Endothelial cell of umbilical vein (primary cell): ENCODE results near the gene C19orf33. TPM values are rescaled to one million over a fixed set of nuclear protein-coding genes. Genes with fewer than 3 reads are reported as not detected.

Experiments
- BruUV-seq: library from RNA; stranded (reverse); fragments of 400-500 nt; replicated peaks from 2 replicates; lab custom pipeline; 2021; lab: Mats Ljungman, UMichigan
- CTCF ChIA-PET: fragments of 300-600, 350-600 bp; sonication (Branson Sonifier 250); formaldehyde crosslinking; loops from one replicate; lab custom pipeline; 2021; ENCODE audit warnings: antibody characterized with exemption, inconsistent platforms; lab: Charles Lee
- POLR2A ChIA-PET: fragments of 300-600, 350-600 bp; sonication (Branson Sonifier 250); formaldehyde crosslinking; loops from one replicate; lab custom pipeline; 2021; ENCODE audit warnings: antibody characterized with exemption, inconsistent platforms; lab: Charles Lee
- DNase-seq: peaks from one replicate; pipeline ENCODE4 v3.0.0-alpha.2; 2011; ENCODE audit warnings: low read depth, low spot score
- FAIRE-seq: peaks from 2 replicates; lab custom pipeline; 2011; peaks lifted over from hg19 to GRCh38; lab: Jason Lieb, UNC
- H2AFZ ChIP-seq: 2 replicates; pipeline ENCODE4 v1.6.0; 2012; ENCODE audit warnings: low read depth, low read length, control low read depth, inconsistent platforms
- H3K27ac ChIP-seq: 2 replicates; pipeline ENCODE4 v1.5.1; 2011; ENCODE audit warnings: low read depth, mild to moderate bottlenecking, control low read depth, low read length, moderate library complexity; ENCODE audit not compliant: insufficient read depth
- H3K27me3 ChIP-seq, 2 experiments: 2 replicates each; pipeline versions ENCODE4 v1.6.0 to v1.6.1; 2011; ENCODE audit warnings: low read length in 2 of 2, mixed read lengths in 1 of 2; ENCODE audit not compliant: control insufficient read depth in 2 of 2, insufficient read depth in 2 of 2
- H3K36me3 ChIP-seq, 2 experiments: 2 replicates in 1 of 2; 3 replicates in 1 of 2; pipeline ENCODE4 v1.5.1; 2011; ENCODE audit warnings: low read length in 2 of 2, mild to moderate bottlenecking in 1 of 2, moderate library complexity in 1 of 2; ENCODE audit not compliant: control insufficient read depth in 2 of 2, insufficient read depth in 2 of 2; ENCODE audit errors: extremely low read depth in 1 of 2
- H3K4me1 ChIP-seq: 3 replicates; pipeline ENCODE4 v1.5.1; 2011; ENCODE audit warnings: mild to moderate bottlenecking, low read length; ENCODE audit not compliant: control insufficient read depth, insufficient read depth; ENCODE audit errors: extremely low read depth
- H3K4me2 ChIP-seq: 2 replicates; pipeline ENCODE4 v1.6.1; 2011; ENCODE audit warnings: low read length, control low read depth, mixed read lengths; ENCODE audit not compliant: insufficient read depth
- H3K4me3 ChIP-seq, 3 experiments: fragments of 200-600 bp in 1 of 3; sonication (generic), shearing (Covaris generic) in 1 of 3; replicated peaks in 1 of 3; 2 replicates each; pipeline ENCODE4 v1.5.1; 2011 to 2016; ENCODE audit warnings: control low read depth in 3 of 3, low read length in 3 of 3, mild to moderate bottlenecking in 2 of 3, inconsistent platforms in 1 of 3, low read depth in 1 of 3, moderate library complexity in 1 of 3; ENCODE audit not compliant: insufficient read depth in 1 of 3
- H3K79me2 ChIP-seq: 2 replicates; pipeline ENCODE4 v1.6.0; 2012; ENCODE audit warnings: low read length, inconsistent platforms; ENCODE audit not compliant: control insufficient read depth, insufficient read depth
- H3K9ac ChIP-seq: replicated peaks from 2 replicates; pipeline ENCODE3; 2011; ENCODE audit warnings: low read length, control low read depth; ENCODE audit not compliant: insufficient read depth; ENCODE audit errors: extremely low read depth
- H3K9me1 ChIP-seq: replicated peaks from 3 replicates; pipeline ENCODE4 v1.6.0; 2011; ENCODE audit warnings: mild to moderate bottlenecking, low read length; ENCODE audit not compliant: control insufficient read depth, insufficient read depth; ENCODE audit errors: extremely low read depth
- H3K9me3 ChIP-seq: replicated peaks from 2 replicates; pipeline ENCODE4 v1.5.1; 2012; ENCODE audit warnings: low read length, inconsistent platforms; ENCODE audit not compliant: control insufficient read depth, insufficient read depth
- H4K20me1 ChIP-seq: replicated peaks from 2 replicates; pipeline ENCODE3; 2011; ENCODE audit warnings: mild to moderate bottlenecking, low read length; ENCODE audit not compliant: control insufficient read depth, insufficient read depth; ENCODE audit errors: extremely low read depth
- EZH2 ChIP-seq: IDR thresholded peaks from 2 replicates; pipeline ENCODE4 v1.6.1; 2012; ENCODE audit warnings: borderline replicate concordance, low read depth, mild to moderate bottlenecking, moderate library complexity, low read length, inconsistent platforms; ENCODE audit not compliant: severe bottlenecking
- FOS ChIP-seq: IDR thresholded peaks from 2 replicates; pipeline ENCODE4 v1.6.1; 2011; ENCODE audit warnings: mild to moderate bottlenecking, low read length, moderate library complexity, borderline replicate concordance; ENCODE audit not compliant: insufficient read depth
- GATA2 ChIP-seq: IDR thresholded peaks from 2 replicates; pipeline ENCODE4 v1.7.0; 2011; ENCODE audit warnings: low read depth, mild to moderate bottlenecking, moderate library complexity, mixed read lengths, low read length; ENCODE audit not compliant: insufficient read length, insufficient read depth
- JUN ChIP-seq: IDR thresholded peaks from 2 replicates; pipeline ENCODE4 v1.6.1; 2011; ENCODE audit warnings: borderline replicate concordance, low read depth; ENCODE audit not compliant: insufficient read length, insufficient read depth
- MYC ChIP-seq: IDR thresholded peaks from one replicate; pipeline ENCODE4 v1.6.1; 2011; ENCODE audit warnings: mild to moderate bottlenecking, low read depth, low read length
- POLR2A ChIP-seq: IDR thresholded peaks from 2 replicates; pipeline ENCODE4 v1.6.1; 2012; ENCODE audit warnings: low read depth, mild to moderate bottlenecking, control low read depth, low read length
- POLR2AphosphoS5 ChIP-seq: IDR thresholded peaks from 2 replicates; pipeline ENCODE4 v1.6.1; 2012; ENCODE audit warnings: low read depth, mild to moderate bottlenecking, control low read depth, low read length, moderate library complexity; ENCODE audit not compliant: insufficient read depth
- dilution Hi-C: fragments of 300-500 bp; cut with MboI; formaldehyde crosslinking; loops from one replicate; pipeline ENCODE4 v1.15.0; 2019; ENCODE audit warnings: low sequenced_read_pairs; ENCODE audit not compliant: extremely low pct_ligation_motif_present
- intact Hi-C: fragments of 100-400 bp; cut with micrococcal nuclease; formaldehyde crosslinking; loops from one replicate; pipeline ENCODE4 v1.10.0; 2022
- polyA plus RNA-seq, 4 experiments: library from polyadenylated mRNA; depleted of rRNA in 3 of 4; stranded (reverse) in 3 of 4; unstranded in 1 of 4; fragments of >200 nt; gene quantifications; 2 replicates each; pipeline versions ENCODE4 v1.2.1 to v1.2.3, GENCODE V29; 2011 to 2012; ENCODE audit warnings: missing spikeins in 1 of 4
- total RNA-seq: library from RNA; stranded (reverse); gene quantifications from 2 replicates; pipeline ENCODE4 v1.2.3, GENCODE V29; 2021
- TF ChIP-seq, protein P1 (sequence below): IDR thresholded peaks from 2 replicates; pipeline ENCODE4 v1.6.1; 2011; ENCODE audit not compliant: insufficient read depth, insufficient read length
- TF ChIP-seq, protein P2 (sequence below), 2 donors: IDR thresholded peaks; 1 replicate in 1 of 2; 2 replicates in 1 of 2; pipeline ENCODE4 v1.5.1; 2011; ENCODE audit warnings: low read length in 2 of 2, mild to moderate bottlenecking in 2 of 2, moderate library complexity in 2 of 2, control low read depth in 1 of 2, inconsistent platforms in 1 of 2, low read depth in 1 of 2; ENCODE audit not compliant: insufficient read depth in 1 of 2; ENCODE audit errors: extremely low read depth in 1 of 2

C19orf33 gene
- total and polyA plus RNA-seq, 2 donors (not counting 3 experiments of a cell fraction or from before 2014, with no cell fraction given): 4.3 to 34.1 TPM

DNA sequence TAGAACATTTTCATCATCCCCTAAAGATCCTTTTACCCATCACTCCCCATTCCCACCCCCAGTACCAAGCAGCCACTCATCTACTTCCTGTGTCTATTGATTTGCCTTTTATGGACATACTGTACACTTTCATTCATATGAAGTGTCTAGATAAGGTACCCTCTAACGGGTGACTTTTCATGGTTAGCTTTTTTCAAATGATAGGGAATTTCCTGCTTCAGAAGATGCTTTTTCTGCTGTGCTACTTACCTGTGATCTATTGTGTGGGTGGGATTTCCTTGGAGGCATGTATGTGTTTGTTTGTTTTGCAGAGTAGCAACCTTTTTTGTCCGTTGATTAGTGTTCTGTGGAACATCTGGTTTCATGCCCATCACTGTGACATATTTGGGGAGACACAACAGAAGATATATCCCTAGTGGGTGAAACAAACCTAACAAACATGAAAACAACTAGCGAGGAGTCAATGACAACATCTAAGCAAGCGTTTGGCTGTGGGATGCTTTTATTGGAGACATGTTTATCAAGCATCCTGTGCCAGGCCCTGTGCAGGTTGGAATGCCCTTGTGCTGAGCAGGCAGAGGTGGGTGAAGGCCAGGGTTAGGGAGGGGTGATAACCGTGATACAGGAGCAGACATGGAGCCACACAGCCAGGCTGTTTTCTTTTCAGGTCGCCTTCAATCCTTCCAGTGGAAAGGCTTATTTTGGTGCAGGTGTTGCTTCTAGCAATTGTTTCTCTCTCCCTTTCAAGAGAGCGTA is 22.1 kb upstream of the C19orf33 start:
- no peaks in the 10 kb centered on the region for H3K36me3 ChIP-seq
- no peaks in the 10 kb centered on the region for H3K9me1 ChIP-seq
- DNase-seq (no peak), FAIRE-seq (no peak)
- dilution Hi-C loops: no loop called here
- CTCF ChIA-PET: interaction anchor here (1.4 kb wide), 1 partner anchor 380 kb away, joined by 5 read pairs; no protein-coding TSS in a partner anchor
- H3K27me3 ChIP-seq: no peaks in the 10 kb centered on the region
- H3K27ac ChIP-seq: no peak overlapping the region
- no peak overlapping the region for H3K4me2 ChIP-seq
- no peaks in the 10 kb centered on the region for H4K20me1 ChIP-seq
- H2AFZ ChIP-seq: no peak overlapping the region
- no TSS peak for BruUV-seq
- peaks cover 24% of the 10 kb centered on the region for H3K4me1 ChIP-seq
- intact Hi-C loops: no loop called here
- H3K9me3 ChIP-seq: no peaks in the 10 kb centered on the region
- H3K79me2 ChIP-seq: no peaks in the 10 kb centered on the region
- POLR2A ChIA-PET: no interaction called here
- TF ChIP-seq EZH2: no peak
- no peak for TF ChIP-seq GATA2
- TF ChIP-seq MYC: no peak
- TF ChIP-seq JUN: no peak
- TF ChIP-seq POLR2AphosphoS5: no peak
- no peak for TF ChIP-seq FOS
- TF ChIP-seq, protein P1, sequence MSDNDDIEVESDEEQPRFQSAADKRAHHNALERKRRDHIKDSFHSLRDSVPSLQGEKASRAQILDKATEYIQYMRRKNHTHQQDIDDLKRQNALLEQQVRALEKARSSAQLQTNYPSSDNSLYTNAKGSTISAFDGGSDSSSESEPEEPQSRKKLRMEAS: no peak
- TF ChIP-seq, protein P2, sequence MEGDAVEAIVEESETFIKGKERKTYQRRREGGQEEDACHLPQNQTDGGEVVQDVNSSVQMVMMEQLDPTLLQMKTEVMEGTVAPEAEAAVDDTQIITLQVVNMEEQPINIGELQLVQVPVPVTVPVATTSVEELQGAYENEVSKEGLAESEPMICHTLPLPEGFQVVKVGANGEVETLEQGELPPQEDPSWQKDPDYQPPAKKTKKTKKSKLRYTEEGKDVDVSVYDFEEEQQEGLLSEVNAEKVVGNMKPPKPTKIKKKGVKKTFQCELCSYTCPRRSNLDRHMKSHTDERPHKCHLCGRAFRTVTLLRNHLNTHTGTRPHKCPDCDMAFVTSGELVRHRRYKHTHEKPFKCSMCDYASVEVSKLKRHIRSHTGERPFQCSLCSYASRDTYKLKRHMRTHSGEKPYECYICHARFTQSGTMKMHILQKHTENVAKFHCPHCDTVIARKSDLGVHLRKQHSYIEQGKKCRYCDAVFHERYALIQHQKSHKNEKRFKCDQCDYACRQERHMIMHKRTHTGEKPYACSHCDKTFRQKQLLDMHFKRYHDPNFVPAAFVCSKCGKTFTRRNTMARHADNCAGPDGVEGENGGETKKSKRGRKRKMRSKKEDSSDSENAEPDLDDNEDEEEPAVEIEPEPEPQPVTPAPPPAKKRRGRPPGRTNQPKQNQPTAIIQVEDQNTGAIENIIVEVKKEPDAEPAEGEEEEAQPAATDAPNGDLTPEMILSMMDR (IDR thresholded peaks at IDR 0.05; ENCODE audit: extremely low read depth in 1 of 2, insufficient read depth in 1 of 2, low read depth in 1 of 2, low read length in 2 of 2): no peak
- no peak for TF ChIP-seq POLR2A
- H3K4me3 ChIP-seq: no peak overlapping the region
- no peak overlapping the region for H3K9ac ChIP-seq
